ENCODE results near the gene RASGRF1.

DNA sequence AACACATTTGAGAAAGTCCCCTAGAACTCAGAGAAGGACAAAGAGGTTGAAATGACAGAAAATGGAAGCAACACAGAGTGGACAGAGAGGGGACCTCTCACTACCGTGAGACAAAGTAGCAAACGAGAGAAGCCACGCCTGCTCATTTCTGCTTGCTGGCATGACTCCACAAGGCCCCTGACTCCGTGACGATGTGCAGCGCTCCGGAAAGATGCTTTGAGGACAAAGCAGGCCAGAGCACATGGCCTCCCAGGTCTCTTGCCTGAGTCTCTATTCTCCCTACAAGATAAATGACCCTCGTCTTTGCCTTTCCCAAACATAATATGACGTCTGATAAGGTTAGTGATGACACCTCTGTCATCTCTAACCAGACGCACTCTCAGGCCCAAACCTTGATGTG is 81.9 kb downstream of the RASGRF1 start:
- TF ChIP-seq, protein P1, sequence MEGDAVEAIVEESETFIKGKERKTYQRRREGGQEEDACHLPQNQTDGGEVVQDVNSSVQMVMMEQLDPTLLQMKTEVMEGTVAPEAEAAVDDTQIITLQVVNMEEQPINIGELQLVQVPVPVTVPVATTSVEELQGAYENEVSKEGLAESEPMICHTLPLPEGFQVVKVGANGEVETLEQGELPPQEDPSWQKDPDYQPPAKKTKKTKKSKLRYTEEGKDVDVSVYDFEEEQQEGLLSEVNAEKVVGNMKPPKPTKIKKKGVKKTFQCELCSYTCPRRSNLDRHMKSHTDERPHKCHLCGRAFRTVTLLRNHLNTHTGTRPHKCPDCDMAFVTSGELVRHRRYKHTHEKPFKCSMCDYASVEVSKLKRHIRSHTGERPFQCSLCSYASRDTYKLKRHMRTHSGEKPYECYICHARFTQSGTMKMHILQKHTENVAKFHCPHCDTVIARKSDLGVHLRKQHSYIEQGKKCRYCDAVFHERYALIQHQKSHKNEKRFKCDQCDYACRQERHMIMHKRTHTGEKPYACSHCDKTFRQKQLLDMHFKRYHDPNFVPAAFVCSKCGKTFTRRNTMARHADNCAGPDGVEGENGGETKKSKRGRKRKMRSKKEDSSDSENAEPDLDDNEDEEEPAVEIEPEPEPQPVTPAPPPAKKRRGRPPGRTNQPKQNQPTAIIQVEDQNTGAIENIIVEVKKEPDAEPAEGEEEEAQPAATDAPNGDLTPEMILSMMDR (IDR thresholded peaks at IDR 0.05), result no peak
- no peak for TF ChIP-seq POLR2AphosphoS5 (IDR thresholded peaks at IDR 0.05)
